ENCODE data around the gene AARSD1.
"Not testable (repeated sequence)": the region's sequence is repeated elsewhere in the genome, so short reads cannot be mapped to it uniquely, and the experiment has no call there.

- not testable (repeated sequence) for TF ChIP-seq CTCF (IDR thresholded peaks at IDR 0.05; ENCODE audit: insufficient read depth, low read length, poor library complexity, severe bottlenecking); EZH2phosphoT487 (conservative IDR thresholded peaks at IDR 0.05; ENCODE audit: low read length)
Measured at GRCh38 chr17:42973323-42973722, 9.1 kb upstream of the AARSD1 start.
